ENCODE data around the gene ANXA10. TPM values are rescaled to one million over a fixed set of nuclear protein-coding genes. Genes with fewer than 3 reads are reported as not detected.

ANXA10 gene
- polyA plus RNA-seq, 1 donor (not counting 4 experiments of a cell fraction or from before 2014, with no cell fraction given) = not detected

DNA sequence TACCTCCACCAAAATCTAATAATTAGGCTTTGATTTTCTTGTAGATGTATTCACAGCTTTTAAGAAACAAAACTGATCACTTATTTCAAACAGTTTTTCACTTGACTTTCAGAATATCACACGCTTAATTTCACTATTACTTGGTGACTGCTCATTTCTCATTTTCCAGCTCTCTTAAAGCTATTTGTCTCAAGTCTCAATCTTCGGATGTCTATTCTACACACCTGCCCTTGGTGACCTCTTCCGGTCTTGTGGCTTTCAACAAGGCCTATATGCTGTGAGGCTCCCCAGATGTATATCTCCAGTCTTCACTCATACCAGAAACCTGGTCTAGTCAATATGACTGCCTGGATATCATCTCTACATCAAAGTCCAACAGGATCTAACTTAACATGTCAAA is 34.9 kb upstream of the ANXA10 start:
- Histone ChIP-seq H3K4me1 (ENCODE audit: control insufficient read depth, extremely low read depth, insufficient read depth, low read length) (no peaks in the 10 kb centered on the region), H3K9ac (ENCODE audit: control insufficient read depth, extremely low read depth, insufficient read depth, low read length) (no peak overlapping the region), H3K36me3 (ENCODE audit: control insufficient read depth in 2 of 2, extremely low read depth in 1 of 2, insufficient read depth in 2 of 2, low read length in 2 of 2) (no peaks in the 10 kb centered on the region), H3K9me1 (ENCODE audit: control insufficient read depth, extremely low read depth, insufficient read depth, low read length) (no peaks in the 10 kb centered on the region), H4K20me1 (ENCODE audit: control insufficient read depth, extremely low read depth, insufficient read depth, low read length) (no peaks in the 10 kb centered on the region), H2AFZ (ENCODE audit: control insufficient read depth, low read length) (no peak overlapping the region), H3K27me3 (ENCODE audit: control insufficient read depth, extremely low read depth, insufficient read depth, low read length) (no peaks in the 10 kb centered on the region), H3K4me2 (ENCODE audit: control insufficient read depth, extremely low read depth, insufficient read depth, low read depth, low read length) (no peak overlapping the region), H3K9me3 (ENCODE audit: control insufficient read depth, low read depth, low read length) (no peaks in the 10 kb centered on the region), H3K4me3 (ENCODE audit: control insufficient read depth in 2 of 3, extremely low read depth in 1 of 3, insufficient read depth in 2 of 3, low read depth in 1 of 3, low read length in 3 of 3) (no peak overlapping the region), H3K27ac (ENCODE audit: control insufficient read depth, insufficient read depth, low read length) (no peak overlapping the region), H3K79me2 (ENCODE audit: control insufficient read depth, insufficient read depth, low read length) (no peaks in the 10 kb centered on the region)
- no peak for FAIRE-seq
- TF ChIP-seq EZH2 (IDR thresholded peaks at IDR 0.05; ENCODE audit: low read length) = no peak
- TF ChIP-seq, protein P1, sequence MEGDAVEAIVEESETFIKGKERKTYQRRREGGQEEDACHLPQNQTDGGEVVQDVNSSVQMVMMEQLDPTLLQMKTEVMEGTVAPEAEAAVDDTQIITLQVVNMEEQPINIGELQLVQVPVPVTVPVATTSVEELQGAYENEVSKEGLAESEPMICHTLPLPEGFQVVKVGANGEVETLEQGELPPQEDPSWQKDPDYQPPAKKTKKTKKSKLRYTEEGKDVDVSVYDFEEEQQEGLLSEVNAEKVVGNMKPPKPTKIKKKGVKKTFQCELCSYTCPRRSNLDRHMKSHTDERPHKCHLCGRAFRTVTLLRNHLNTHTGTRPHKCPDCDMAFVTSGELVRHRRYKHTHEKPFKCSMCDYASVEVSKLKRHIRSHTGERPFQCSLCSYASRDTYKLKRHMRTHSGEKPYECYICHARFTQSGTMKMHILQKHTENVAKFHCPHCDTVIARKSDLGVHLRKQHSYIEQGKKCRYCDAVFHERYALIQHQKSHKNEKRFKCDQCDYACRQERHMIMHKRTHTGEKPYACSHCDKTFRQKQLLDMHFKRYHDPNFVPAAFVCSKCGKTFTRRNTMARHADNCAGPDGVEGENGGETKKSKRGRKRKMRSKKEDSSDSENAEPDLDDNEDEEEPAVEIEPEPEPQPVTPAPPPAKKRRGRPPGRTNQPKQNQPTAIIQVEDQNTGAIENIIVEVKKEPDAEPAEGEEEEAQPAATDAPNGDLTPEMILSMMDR (optimal IDR thresholded peaks at IDR 0.05 in 1 of 3, IDR thresholded peaks at IDR 0.05 in 1 of 3, conservative IDR thresholded peaks at IDR 0.05 in 1 of 3; ENCODE audit: extremely low read depth in 1 of 3, insufficient read depth in 2 of 3, low read length in 3 of 3) = no peak
- DNase-seq (ENCODE audit: low read depth, low spot score) = no peak
- dilution Hi-C loops (cut with MboI; ENCODE audit: extremely low pct_ligation_motif_present, low sequenced_read_pairs) = no loop called here

DNA sequence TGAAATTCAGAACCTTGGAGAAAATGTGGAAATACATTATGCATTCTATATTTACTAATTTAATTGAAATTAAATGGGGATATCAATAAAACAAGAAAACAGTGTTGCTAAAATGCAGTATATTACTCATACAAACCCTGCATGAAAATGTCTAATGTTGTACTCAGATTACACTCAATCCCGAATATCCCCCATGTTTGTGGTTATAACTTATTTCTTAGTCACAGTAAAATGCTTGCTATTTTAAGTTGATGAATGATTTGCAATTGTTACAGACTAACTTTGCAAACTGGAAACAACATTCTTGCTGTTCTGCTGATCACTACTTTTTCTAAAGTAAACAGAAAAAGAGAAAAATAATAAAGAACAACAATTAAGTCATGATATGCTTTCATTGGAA is 33.1 kb upstream of the ANXA10 start:
- no peak for FAIRE-seq
- no peak for DNase-seq (ENCODE audit: low read depth, low spot score)
- H3K9me1 ChIP-seq (ENCODE audit: control insufficient read depth, extremely low read depth, insufficient read depth, low read length) = no peaks in the 10 kb centered on the region
- no peaks in the 10 kb centered on the region for H3K36me3 ChIP-seq (ENCODE audit: control insufficient read depth in 2 of 2, extremely low read depth in 1 of 2, insufficient read depth in 2 of 2, low read length in 2 of 2)
- TF ChIP-seq, protein P1 (optimal IDR thresholded peaks at IDR 0.05 in 1 of 3, IDR thresholded peaks at IDR 0.05 in 1 of 3, conservative IDR thresholded peaks at IDR 0.05 in 1 of 3; ENCODE audit: extremely low read depth in 1 of 3, insufficient read depth in 2 of 3, low read length in 3 of 3) = no peak
- no peak for TF ChIP-seq EZH2 (IDR thresholded peaks at IDR 0.05; ENCODE audit: low read length)
- H3K27me3 ChIP-seq (ENCODE audit: control insufficient read depth, extremely low read depth, insufficient read depth, low read length) = no peaks in the 10 kb centered on the region
- no peak overlapping the region for H3K4me3 ChIP-seq (ENCODE audit: control insufficient read depth in 2 of 3, extremely low read depth in 1 of 3, insufficient read depth in 2 of 3, low read depth in 1 of 3, low read length in 3 of 3)
- no peak overlapping the region for H2AFZ ChIP-seq (ENCODE audit: control insufficient read depth, low read length)
- no peak overlapping the region for H3K9ac ChIP-seq (ENCODE audit: control insufficient read depth, extremely low read depth, insufficient read depth, low read length)
- no peak overlapping the region for H3K27ac ChIP-seq (ENCODE audit: control insufficient read depth, insufficient read depth, low read length)
- H3K4me1 ChIP-seq (ENCODE audit: control insufficient read depth, extremely low read depth, insufficient read depth, low read length) = no peaks in the 10 kb centered on the region
- H3K79me2 ChIP-seq (ENCODE audit: control insufficient read depth, insufficient read depth, low read length) = no peaks in the 10 kb centered on the region
- no peak overlapping the region for H3K4me2 ChIP-seq (ENCODE audit: control insufficient read depth, extremely low read depth, insufficient read depth, low read depth, low read length)
- H3K9me3 ChIP-seq (ENCODE audit: control insufficient read depth, low read depth, low read length) = no peaks in the 10 kb centered on the region
- H4K20me1 ChIP-seq (ENCODE audit: control insufficient read depth, extremely low read depth, insufficient read depth, low read length) = no peaks in the 10 kb centered on the region
- dilution Hi-C loops (cut with MboI; ENCODE audit: extremely low pct_ligation_motif_present, low sequenced_read_pairs) = no loop called here
